ENCODE measurements around the gene SSTR3.
"Not testable (repeated sequence)": the region's sequence is repeated elsewhere in the genome, so short reads cannot be mapped to it uniquely, and the experiment has no call there.

Gene SSTR3

GRCh38 chr22:37206118-37206840 lies 6.0 kb downstream of the SSTR3 start:
- no peak for TF ChIP-seq CTCF (IDR thresholded peaks at IDR 0.05; ENCODE audit: low read depth, low read length)

GRCh38 chr22:37205046-37205445 lies 7.2 kb downstream of the SSTR3 start:
- no peak for TF ChIP-seq CTCF (IDR thresholded peaks at IDR 0.05; ENCODE audit: low read depth, low read length)
- DNase-seq (ENCODE audit: extremely low read depth, low read depth): no peak

More at GRCh38 chr22:37206118-37206840, 6.0 kb downstream of the SSTR3 start:
- no peak for DNase-seq (ENCODE audit: extremely low read depth, low read depth)

GRCh38 chr22:37204045-37204655 lies 8.1 kb downstream of the SSTR3 start:
- DNase-seq (ENCODE audit: extremely low read depth, low read depth): no peak
- TF ChIP-seq CTCF (IDR thresholded peaks at IDR 0.05; ENCODE audit: low read depth, low read length): no peak

- TF ChIP-seq CTCF (IDR thresholded peaks at IDR 0.05; ENCODE audit: low read depth, low read length): no peak
- DNase-seq (ENCODE audit: extremely low read depth, low read depth): no peak
These were observed 8.8 kb downstream of the SSTR3 start for GRCh38 chr22:37203354-37204044.

GRCh38 chr22:37202716-37203115 lies 9.6 kb downstream of the SSTR3 start:
- no peak for DNase-seq (ENCODE audit: extremely low read depth, low read depth)
- no peak for TF ChIP-seq CTCF (IDR thresholded peaks at IDR 0.05; ENCODE audit: low read depth, low read length)

GRCh38 chr22:37202001-37202555 lies 10.2 kb downstream of the SSTR3 start:
- TF ChIP-seq CTCF (IDR thresholded peaks at IDR 0.05; ENCODE audit: low read depth, low read length): no peak
- no peak for DNase-seq (ENCODE audit: extremely low read depth, low read depth)

GRCh38 chr22:37201443-37201820 lies 10.8 kb downstream of the SSTR3 start:
- DNase-seq (ENCODE audit: extremely low read depth, low read depth): not testable (repeated sequence)
